ENCODE data around the gene EEPD1.
A peak's percentile ranks its signal among the peaks of the same experiment; 100 is the strongest.

Gene EEPD1

GRCh38 chr7:36336390-36336789 is 183.3 kb downstream of the EEPD1 start:
- H3K9me3 ChIP-seq (ENCODE audit: insufficient read depth, low read depth, low read length): no peaks in the 10 kb centered on the region
- H2BK12ac ChIP-seq (ENCODE audit: low read length): no peak overlapping the region
- H3K14ac ChIP-seq (ENCODE audit: low read length): no peak overlapping the region
- no peak overlapping the region for H2AFZ ChIP-seq (ENCODE audit: insufficient read depth, low read length, poor library complexity)
- no peaks in the 10 kb centered on the region for H3K36me3 ChIP-seq (ENCODE audit: control insufficient read depth in 1 of 2, insufficient read depth in 2 of 2, low read length in 2 of 2)
- H4K12ac ChIP-seq (ENCODE audit: low read depth, low read length): no peak overlapping the region
- no peak overlapping the region for H3K4me2 ChIP-seq (ENCODE audit: low read length)
- H3K9ac ChIP-seq (ENCODE audit: low read length): no peak overlapping the region
- no peaks in the 10 kb centered on the region for H3K27me3 ChIP-seq (ENCODE audit: insufficient read depth, low read length)
- H3K23ac ChIP-seq (ENCODE audit: low read length): no peak overlapping the region
- no peak for DNase-seq
- H3K79me2 ChIP-seq (ENCODE audit: control insufficient read depth, insufficient read depth, low read length, poor library complexity): no peaks in the 10 kb centered on the region
- H3K27ac ChIP-seq (ENCODE audit: low read depth, low read length): no peak overlapping the region
- no peak overlapping the region for H2BK5ac ChIP-seq (ENCODE audit: low read depth, low read length, poor library complexity)
- no peak overlapping the region for H4K8ac ChIP-seq (ENCODE audit: low read depth, low read length)
- no peaks in the 10 kb centered on the region for H3K79me1 ChIP-seq (ENCODE audit: low read length)
- no CpG with 5 or more reads among the region's 4 CpGs for WGBS (ENCODE audit: extremely low coverage, insufficient coverage, insufficient read length)
- no peaks in the 10 kb centered on the region for H3K4me1 ChIP-seq (ENCODE audit: control insufficient read depth in 1 of 2, insufficient read depth in 2 of 2, low read length in 2 of 2)
- H2AK5ac ChIP-seq (ENCODE audit: low read length): no peak overlapping the region
- H3K18ac ChIP-seq (ENCODE audit: low read length): no peak overlapping the region
- no peak overlapping the region for H3K4ac ChIP-seq (ENCODE audit: low read depth, low read length)
- H4K91ac ChIP-seq (ENCODE audit: low read depth, low read length): no peak overlapping the region
- no peak overlapping the region for H3K4me3 ChIP-seq (ENCODE audit: low read depth, low read length)
- H2BK120ac ChIP-seq (ENCODE audit: insufficient read depth, low read length, poor library complexity): no peak overlapping the region

- no CpG with 5 or more reads among the region's 3 CpGs for WGBS (ENCODE audit: extremely low coverage, insufficient coverage, insufficient read length)
- no peak overlapping the region for H4K12ac ChIP-seq (ENCODE audit: low read depth, low read length)
Measured at GRCh38 chr7:36338256-36338655, 185.2 kb downstream of the EEPD1 start.

GRCh38 chr7:36343548-36343947 is 190.5 kb downstream of the EEPD1 start:
- H3K27ac ChIP-seq (ENCODE audit: low read depth, low read length): no peak overlapping the region
- H2AFZ ChIP-seq (ENCODE audit: insufficient read depth, low read length, poor library complexity): no peak overlapping the region
- no peak overlapping the region for H2BK120ac ChIP-seq (ENCODE audit: insufficient read depth, low read length, poor library complexity)
- H3K18ac ChIP-seq (ENCODE audit: low read length): no peak overlapping the region
- no peaks in the 10 kb centered on the region for H3K9me3 ChIP-seq (ENCODE audit: insufficient read depth, low read depth, low read length)
- H3K4me1 ChIP-seq (ENCODE audit: control insufficient read depth in 1 of 2, insufficient read depth in 2 of 2, low read length in 2 of 2): no peaks in the 10 kb centered on the region
- H4K91ac ChIP-seq (ENCODE audit: low read depth, low read length): no peak overlapping the region
- H2BK5ac ChIP-seq (ENCODE audit: low read depth, low read length, poor library complexity): no peak overlapping the region
- H3K36me3 ChIP-seq (ENCODE audit: control insufficient read depth in 1 of 2, insufficient read depth in 2 of 2, low read length in 2 of 2): no peaks in the 10 kb centered on the region
- no peak overlapping the region for H2AK5ac ChIP-seq (ENCODE audit: low read length)
- no peak overlapping the region for H3K9ac ChIP-seq (ENCODE audit: low read length)
- no peak overlapping the region for H2BK12ac ChIP-seq (ENCODE audit: low read length)
- no peak overlapping the region for H3K4ac ChIP-seq (ENCODE audit: low read depth, low read length)
- H3K27me3 ChIP-seq (ENCODE audit: insufficient read depth, low read length): no peaks in the 10 kb centered on the region
- DNase-seq: no peak
- no peak overlapping the region for H3K4me2 ChIP-seq (ENCODE audit: low read length)
- no peaks in the 10 kb centered on the region for H3K79me2 ChIP-seq (ENCODE audit: control insufficient read depth, insufficient read depth, low read length, poor library complexity)
- WGBS (ENCODE audit: extremely low coverage, insufficient coverage, insufficient read length): no CpG with 5 or more reads among the region's 1 CpG
- H4K8ac ChIP-seq (ENCODE audit: low read depth, low read length): no peak overlapping the region
- H4K12ac ChIP-seq (ENCODE audit: low read depth, low read length): no peak overlapping the region
- no peak overlapping the region for H3K23ac ChIP-seq (ENCODE audit: low read length)
- no peaks in the 10 kb centered on the region for H3K79me1 ChIP-seq (ENCODE audit: low read length)
- H3K4me3 ChIP-seq (ENCODE audit: low read depth, low read length): no peak overlapping the region
- H3K14ac ChIP-seq (ENCODE audit: low read length): no peak overlapping the region

More at GRCh38 chr7:36338256-36338655, 185.2 kb downstream of the EEPD1 start:
- no peak overlapping the region for H3K18ac ChIP-seq (ENCODE audit: low read length)
- H2BK12ac ChIP-seq (ENCODE audit: low read length): no peak overlapping the region
- no peak overlapping the region for H3K27ac ChIP-seq (ENCODE audit: low read depth, low read length)
- no peak overlapping the region for H3K4me2 ChIP-seq (ENCODE audit: low read length)
- H4K8ac ChIP-seq (ENCODE audit: low read depth, low read length): no peak overlapping the region
- DNase-seq: peak; percentile 69 to 82
- H3K23ac ChIP-seq (ENCODE audit: low read length): no peak overlapping the region
- no peak overlapping the region for H2AFZ ChIP-seq (ENCODE audit: insufficient read depth, low read length, poor library complexity)
- H3K27me3 ChIP-seq (ENCODE audit: insufficient read depth, low read length): no peaks in the 10 kb centered on the region
- H3K4me3 ChIP-seq (ENCODE audit: low read depth, low read length): no peak overlapping the region
- no peak overlapping the region for H4K91ac ChIP-seq (ENCODE audit: low read depth, low read length)
- no peak overlapping the region for H3K9ac ChIP-seq (ENCODE audit: low read length)
- no peak overlapping the region for H3K14ac ChIP-seq (ENCODE audit: low read length)
- no peaks in the 10 kb centered on the region for H3K79me2 ChIP-seq (ENCODE audit: control insufficient read depth, insufficient read depth, low read length, poor library complexity)
- no peak overlapping the region for H2AK5ac ChIP-seq (ENCODE audit: low read length)
- no peak overlapping the region for H2BK120ac ChIP-seq (ENCODE audit: insufficient read depth, low read length, poor library complexity)
- no peaks in the 10 kb centered on the region for H3K36me3 ChIP-seq (ENCODE audit: control insufficient read depth in 1 of 2, insufficient read depth in 2 of 2, low read length in 2 of 2)
- H3K9me3 ChIP-seq (ENCODE audit: insufficient read depth, low read depth, low read length): no peaks in the 10 kb centered on the region
- no peak overlapping the region for H2BK5ac ChIP-seq (ENCODE audit: low read depth, low read length, poor library complexity)
- no peaks in the 10 kb centered on the region for H3K4me1 ChIP-seq (ENCODE audit: control insufficient read depth in 1 of 2, insufficient read depth in 2 of 2, low read length in 2 of 2)
- H3K4ac ChIP-seq (ENCODE audit: low read depth, low read length): no peak overlapping the region
- no peaks in the 10 kb centered on the region for H3K79me1 ChIP-seq (ENCODE audit: low read length)

- Histone ChIP-seq H3K4ac (ENCODE audit: low read depth, low read length) (no peak overlapping the region), H2AFZ (ENCODE audit: insufficient read depth, low read length, poor library complexity) (no peak overlapping the region), H3K36me3 (ENCODE audit: control insufficient read depth in 1 of 2, insufficient read depth in 2 of 2, low read length in 2 of 2) (no peaks in the 10 kb centered on the region), H3K79me2 (ENCODE audit: control insufficient read depth, insufficient read depth, low read length, poor library complexity) (no peaks in the 10 kb centered on the region), H3K27ac (ENCODE audit: low read depth, low read length) (no peak overlapping the region), H2BK12ac (ENCODE audit: low read length) (no peak overlapping the region), H3K79me1 (ENCODE audit: low read length) (no peaks in the 10 kb centered on the region), H4K91ac (ENCODE audit: low read depth, low read length) (no peak overlapping the region), H3K18ac (ENCODE audit: low read length) (no peak overlapping the region), H4K12ac (ENCODE audit: low read depth, low read length) (no peak overlapping the region), H3K9me3 (ENCODE audit: insufficient read depth, low read depth, low read length) (no peaks in the 10 kb centered on the region), H3K4me2 (ENCODE audit: low read length) (no peak overlapping the region), H3K14ac (ENCODE audit: low read length) (no peak overlapping the region), H3K9ac (ENCODE audit: low read length) (no peak overlapping the region), H3K23ac (ENCODE audit: low read length) (no peak overlapping the region), H2AK5ac (ENCODE audit: low read length) (no peak overlapping the region), H3K4me1 (ENCODE audit: control insufficient read depth in 1 of 2, insufficient read depth in 2 of 2, low read length in 2 of 2) (no peaks in the 10 kb centered on the region), H2BK5ac (ENCODE audit: low read depth, low read length, poor library complexity) (no peak overlapping the region), H4K8ac (ENCODE audit: low read depth, low read length) (no peak overlapping the region), H3K27me3 (ENCODE audit: insufficient read depth, low read length) (no peaks in the 10 kb centered on the region), H3K4me3 (ENCODE audit: low read depth, low read length) (no peak overlapping the region), H2BK120ac (ENCODE audit: insufficient read depth, low read length, poor library complexity) (no peak overlapping the region)
- WGBS (ENCODE audit: extremely low coverage, insufficient coverage, insufficient read length): no CpG with 5 or more reads among the region's 2 CpGs
- DNase-seq: no peak
Measured at GRCh38 chr7:36344622-36345021, 191.6 kb downstream of the EEPD1 start.

Data from trophoblast cell (in vitro differentiated cells and primary cell).